BLaER1 (cell line): Measurements from ENCODE around the gene DISC1.
A peak's percentile ranks its signal among the peaks of the same experiment; 100 is the strongest.

ENCODE experiments used
- H3K27ac ChIP-seq: shearing (Covaris generic); formaldehyde crosslinking; 2 replicates; pipeline ENCODE4 v1.8.1; 2022
- H3K27me3 ChIP-seq: shearing (Covaris generic); formaldehyde crosslinking; 2 replicates; pipeline ENCODE4 v1.8.1; 2022
- H3K36me3 ChIP-seq: shearing (Covaris generic); formaldehyde crosslinking; 2 replicates; pipeline ENCODE4 v1.8.1; 2022
- H3K4me1 ChIP-seq: shearing (Covaris generic); formaldehyde crosslinking; 2 replicates; pipeline ENCODE4 v1.8.1; 2022
- H3K4me2 ChIP-seq: shearing (Covaris generic); formaldehyde crosslinking; 2 replicates; pipeline ENCODE4 v1.8.1; 2022
- H3K4me3 ChIP-seq: shearing (Covaris generic); formaldehyde crosslinking; 2 replicates; pipeline ENCODE4 v1.8.1; 2022
- H3K9ac ChIP-seq: shearing (Covaris generic); formaldehyde crosslinking; 2 replicates; pipeline ENCODE4 v1.8.1; 2022
- H3K9me3 ChIP-seq: shearing (Covaris generic); formaldehyde crosslinking; 2 replicates; pipeline ENCODE4 v1.8.1; 2022
- H4K20me1 ChIP-seq: shearing (Covaris generic); formaldehyde crosslinking; 2 replicates; pipeline ENCODE4 v1.8.1; 2022
- Cebpa-rat ChIP-seq: shearing (Covaris generic); IDR thresholded peaks from 2 replicates; pipeline ENCODE4 v1.8.1; 2022

The DISC1 gene

GRCh38 chr1:231677442-231677841 lies 50.9 kb downstream of the DISC1 start:
- Histone ChIP-seq H3K4me2 (no peak overlapping the region), H3K9me3 (peaks cover 12% of the 10 kb centered on the region), H3K27ac (no peak overlapping the region), H3K27me3 (no peaks in the 10 kb centered on the region), H3K36me3 (peaks cover 22% of the 10 kb centered on the region; the same call in 1 of the 2 replicates), H3K4me3 (no peak overlapping the region), H3K4me1 (peaks cover 13% of the 10 kb centered on the region), H4K20me1 (no peaks in the 10 kb centered on the region), H3K9ac (no peak overlapping the region)
- no peak for TF ChIP-seq Cebpa-rat

GRCh38 chr1:231678011-231678432 lies 51.4 kb downstream of the DISC1 start:
- H3K9ac ChIP-seq = no peak overlapping the region
- TF ChIP-seq Cebpa-rat = no peak
- H4K20me1 ChIP-seq = no peaks in the 10 kb centered on the region
- no peak overlapping the region for H3K27ac ChIP-seq
- H3K27me3 ChIP-seq = no peaks in the 10 kb centered on the region
- H3K9me3 ChIP-seq = peaks cover 12% of the 10 kb centered on the region
- peaks cover 9% of the 10 kb centered on the region for H3K4me1 ChIP-seq
- no peak overlapping the region for H3K4me3 ChIP-seq
- no peak overlapping the region for H3K4me2 ChIP-seq
- H3K36me3 ChIP-seq = peaks cover 22% of the 10 kb centered on the region; the same call in 1 of the 2 replicates

DNA sequence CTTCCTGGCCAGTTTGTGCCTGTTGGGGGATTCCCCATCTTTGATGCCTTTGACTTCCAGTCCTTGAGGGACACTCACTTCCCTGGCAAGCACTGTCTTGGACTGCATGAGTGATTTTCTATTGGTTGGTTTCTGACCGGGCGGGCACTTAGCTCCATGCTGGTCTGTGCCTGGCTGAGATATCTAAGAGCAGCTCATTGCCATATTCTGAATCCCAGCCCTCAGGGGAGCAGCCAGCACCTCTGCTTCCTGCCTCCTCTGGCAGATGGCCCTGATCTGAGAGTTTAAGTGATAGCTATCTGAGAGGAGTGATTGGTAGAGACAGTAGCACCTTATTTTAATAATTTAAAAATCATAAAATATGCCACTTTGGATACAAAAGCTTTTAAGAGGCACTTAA lies 52.5 kb downstream of the DISC1 start:
- peaks cover 26% of the 10 kb centered on the region for H3K36me3 ChIP-seq
- no peaks in the 10 kb centered on the region for H4K20me1 ChIP-seq
- H3K4me2 ChIP-seq = peak overlapping the region; percentile 32
- H3K27ac ChIP-seq = no peak overlapping the region
- H3K9ac ChIP-seq = no peak overlapping the region
- H3K27me3 ChIP-seq = no peaks in the 10 kb centered on the region
- peaks cover 12% of the 10 kb centered on the region for H3K9me3 ChIP-seq
- H3K4me1 ChIP-seq = peaks cover 8% of the 10 kb centered on the region
- no peak overlapping the region for H3K4me3 ChIP-seq
- no peak for TF ChIP-seq Cebpa-rat

DNA sequence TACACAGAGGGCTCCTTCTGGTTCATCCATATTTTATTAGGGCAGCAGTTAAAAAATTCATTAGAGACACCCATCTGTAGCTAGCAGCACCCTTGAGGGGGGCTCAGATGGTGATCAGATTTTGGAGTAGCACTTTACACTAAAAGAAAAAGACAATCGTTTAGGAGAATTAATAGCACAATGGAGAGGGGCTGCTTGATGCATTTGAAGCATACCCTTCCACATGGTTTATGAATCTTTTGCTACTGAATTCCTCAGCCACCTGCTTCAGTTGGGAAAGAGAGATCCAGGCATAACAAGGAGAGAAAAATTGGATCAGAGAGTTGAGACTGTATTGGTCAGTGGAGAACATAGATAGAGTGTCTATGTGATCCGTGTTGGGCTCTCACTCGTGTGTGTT lies 54.4 kb downstream of the DISC1 start:
- no peak overlapping the region for H3K4me2 ChIP-seq
- H3K4me3 ChIP-seq = no peak overlapping the region
- H3K36me3 ChIP-seq = peaks cover 13% of the 10 kb centered on the region
- peaks cover 8% of the 10 kb centered on the region for H3K4me1 ChIP-seq
- H3K9me3 ChIP-seq = peaks cover 18% of the 10 kb centered on the region
- no peak overlapping the region for H3K27ac ChIP-seq
- no peaks in the 10 kb centered on the region for H3K27me3 ChIP-seq
- no peak overlapping the region for H3K9ac ChIP-seq
- no peaks in the 10 kb centered on the region for H4K20me1 ChIP-seq
- TF ChIP-seq Cebpa-rat = no peak

- no peak overlapping the region for H3K9ac ChIP-seq
- peaks cover 8% of the 10 kb centered on the region for H3K4me1 ChIP-seq
- no peak overlapping the region for H3K27ac ChIP-seq
- TF ChIP-seq Cebpa-rat = no peak
- no peak overlapping the region for H3K4me2 ChIP-seq
- no peak overlapping the region for H3K4me3 ChIP-seq
- peaks cover 34% of the 10 kb centered on the region for H3K9me3 ChIP-seq
- peaks cover 15% of the 10 kb centered on the region for H3K36me3 ChIP-seq
- H3K27me3 ChIP-seq = no peaks in the 10 kb centered on the region
- no peaks in the 10 kb centered on the region for H4K20me1 ChIP-seq
Measured at GRCh38 chr1:231682779-231683178, 56.2 kb downstream of the DISC1 start.

GRCh38 chr1:231683439-231684165 lies 57.0 kb downstream of the DISC1 start:
- Histone ChIP-seq H3K4me1 (peaks cover 7% of the 10 kb centered on the region), H3K27me3 (no peaks in the 10 kb centered on the region), H3K4me3 (no peak overlapping the region), H3K4me2 (no peak overlapping the region), H4K20me1 (no peaks in the 10 kb centered on the region), H3K9me3 (peaks cover 36% of the 10 kb centered on the region), H3K27ac (no peak overlapping the region), H3K9ac (no peak overlapping the region), H3K36me3 (peaks cover 15% of the 10 kb centered on the region)
- TF ChIP-seq Cebpa-rat = no peak

DNA sequence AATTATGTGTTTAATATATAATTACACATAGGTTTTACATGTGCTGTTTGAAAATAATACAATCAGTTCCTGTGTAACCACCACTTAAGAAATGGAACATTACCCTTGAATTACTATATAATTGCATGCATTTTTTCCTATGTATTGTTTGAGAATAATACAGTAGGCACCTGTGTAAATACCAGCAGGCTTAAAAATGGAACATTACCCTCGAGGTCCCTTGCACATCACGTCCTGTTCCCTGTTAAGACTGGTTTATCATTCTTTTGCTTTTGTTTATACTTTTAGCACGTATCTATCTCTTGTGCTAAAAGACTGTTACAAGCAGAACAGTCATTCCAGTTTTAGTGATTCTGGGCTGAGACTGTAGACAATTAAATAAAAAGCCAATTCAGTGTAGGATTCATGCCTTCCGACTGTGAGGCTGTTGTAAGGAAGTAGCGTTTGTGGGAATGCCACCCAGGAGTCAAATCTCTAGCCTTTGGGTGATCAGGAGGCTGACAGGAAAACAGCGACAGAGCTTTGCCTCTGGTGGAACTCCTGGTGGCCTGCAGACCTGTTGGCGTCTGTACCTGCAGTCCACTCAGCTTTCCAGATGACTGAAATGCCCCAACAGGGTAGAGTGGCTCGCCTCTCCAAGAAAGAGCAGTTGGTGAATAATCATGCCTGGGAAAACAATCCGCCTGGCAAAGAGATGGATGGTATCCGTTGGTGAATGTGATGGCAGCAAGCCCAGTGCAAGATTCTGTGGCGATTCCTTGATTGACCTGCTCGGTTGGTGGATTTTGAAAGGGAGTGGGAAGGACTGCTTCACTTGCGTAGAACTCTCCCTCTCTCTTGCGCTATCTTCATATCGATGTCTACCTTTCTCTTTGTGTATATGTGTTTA lies 58.0 kb downstream of the DISC1 start:
- H3K9ac ChIP-seq = no peak overlapping the region
- H3K9me3 ChIP-seq = peaks cover 36% of the 10 kb centered on the region
- TF ChIP-seq Cebpa-rat = no peak
- no peaks in the 10 kb centered on the region for H3K27me3 ChIP-seq
- no peak overlapping the region for H3K4me2 ChIP-seq
- H3K27ac ChIP-seq = no peak overlapping the region
- H4K20me1 ChIP-seq = no peaks in the 10 kb centered on the region
- no peaks in the 10 kb centered on the region for H3K4me1 ChIP-seq
- H3K36me3 ChIP-seq = peaks cover 15% of the 10 kb centered on the region
- no peak overlapping the region for H3K4me3 ChIP-seq

- no peaks in the 10 kb centered on the region for H3K27me3 ChIP-seq
- peaks cover 8% of the 10 kb centered on the region for H3K4me1 ChIP-seq
- H3K9ac ChIP-seq = no peak overlapping the region
- H3K36me3 ChIP-seq = peaks cover 15% of the 10 kb centered on the region
- peaks cover 36% of the 10 kb centered on the region for H3K9me3 ChIP-seq
- H3K27ac ChIP-seq = no peak overlapping the region
- TF ChIP-seq Cebpa-rat = no peak
- H3K4me3 ChIP-seq = no peak overlapping the region
- H4K20me1 ChIP-seq = no peaks in the 10 kb centered on the region
- H3K4me2 ChIP-seq = no peak overlapping the region
Measured at GRCh38 chr1:231686384-231686783, 59.8 kb downstream of the DISC1 start.

DNA sequence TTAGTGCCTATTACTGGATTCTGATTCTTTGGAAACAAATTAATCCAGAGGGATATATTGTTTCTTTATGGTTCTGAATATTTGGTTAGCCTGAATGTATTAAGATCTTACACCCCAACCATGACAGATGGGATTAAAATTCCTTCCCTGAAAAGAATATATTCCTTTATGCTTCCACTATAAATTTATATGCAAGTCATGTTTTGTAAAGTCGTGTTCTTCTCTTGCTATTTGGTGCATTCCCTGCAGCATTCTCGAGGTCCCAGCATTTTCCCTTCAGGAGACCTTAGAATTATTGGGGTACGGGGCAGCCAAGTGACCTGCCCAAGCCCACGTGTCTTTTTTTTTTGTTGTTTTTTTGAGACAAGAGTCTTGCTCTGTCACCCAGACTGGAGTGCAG lies 62.4 kb downstream of the DISC1 start:
- H3K4me1 ChIP-seq = peaks cover 12% of the 10 kb centered on the region
- H3K36me3 ChIP-seq = peaks cover 13% of the 10 kb centered on the region
- no peaks in the 10 kb centered on the region for H4K20me1 ChIP-seq
- no peaks in the 10 kb centered on the region for H3K27me3 ChIP-seq
- no peak overlapping the region for H3K4me2 ChIP-seq
- no peak overlapping the region for H3K4me3 ChIP-seq
- no peak for TF ChIP-seq Cebpa-rat
- no peak overlapping the region for H3K27ac ChIP-seq
- peaks cover 36% of the 10 kb centered on the region for H3K9me3 ChIP-seq
- no peak overlapping the region for H3K9ac ChIP-seq

- Histone ChIP-seq H3K4me2 (peak overlapping the region; percentile 35), H3K9ac (no peak overlapping the region), H3K4me1 (peaks cover 23% of the 10 kb centered on the region), H3K9me3 (peaks cover 29% of the 10 kb centered on the region), H3K27me3 (no peaks in the 10 kb centered on the region), H3K4me3 (no peak overlapping the region), H3K27ac (no peak overlapping the region), H4K20me1 (no peaks in the 10 kb centered on the region), H3K36me3 (peaks cover 18% of the 10 kb centered on the region)
- no peak for TF ChIP-seq Cebpa-rat
Measured at GRCh38 chr1:231690059-231690458, 63.5 kb downstream of the DISC1 start.
